Measurements from ENCODE around the gene PSMD6.

Gene PSMD6

GRCh38 chr3:64031540-64032508, 8.5 kb upstream of the PSMD6 start:
- no peak overlapping the region for H3K4me3 ChIP-seq (ENCODE audit: low read length)
- no peak for TF ChIP-seq ZNF274 (IDR thresholded peaks at IDR 0.05; ENCODE audit: low read depth, low read length)

GRCh38 chr3:64030741-64031140, 7.4 kb upstream of the PSMD6 start:
- peak overlapping the region; percentile 20; the same call in 1 of the 2 replicates for H3K4me3 ChIP-seq (ENCODE audit: low read length)
- TF ChIP-seq ZNF274 (IDR thresholded peaks at IDR 0.05; ENCODE audit: low read depth, low read length): no peak

GRCh38 chr3:64029287-64029686, 6.0 kb upstream of the PSMD6 start:
- TF ChIP-seq ZNF274 (IDR thresholded peaks at IDR 0.05; ENCODE audit: low read depth, low read length): no peak
- no peak overlapping the region for H3K4me3 ChIP-seq (ENCODE audit: low read length)

- no peak for TF ChIP-seq ZNF274 (IDR thresholded peaks at IDR 0.05; ENCODE audit: low read depth, low read length)
- no peak overlapping the region for H3K4me3 ChIP-seq (ENCODE audit: low read length)
Observed at GRCh38 chr3:64028754-64029153, 5.5 kb upstream of the PSMD6 start.

GRCh38 chr3:64027658-64028057, 4.4 kb upstream of the PSMD6 start:
- no peak overlapping the region for H3K4me3 ChIP-seq (ENCODE audit: low read length)
- TF ChIP-seq ZNF274 (IDR thresholded peaks at IDR 0.05; ENCODE audit: low read depth, low read length): no peak

GRCh38 chr3:64026346-64026745, 3.1 kb upstream of the PSMD6 start:
- no peak for TF ChIP-seq ZNF274 (IDR thresholded peaks at IDR 0.05; ENCODE audit: low read depth, low read length)
- H3K4me3 ChIP-seq (ENCODE audit: low read length): no peak overlapping the region

- H3K4me3 ChIP-seq (ENCODE audit: low read length): no peak overlapping the region
- no peak for TF ChIP-seq ZNF274 (IDR thresholded peaks at IDR 0.05; ENCODE audit: low read depth, low read length)
Observed at GRCh38 chr3:64023861-64024223, 548 bp upstream of the PSMD6 start.

GRCh38 chr3:64022451-64023186, 675 bp downstream of the PSMD6 start:
- no peak for TF ChIP-seq ZNF274 (IDR thresholded peaks at IDR 0.05; ENCODE audit: low read depth, low read length)
- H3K4me3 ChIP-seq (ENCODE audit: low read length): peak overlapping the region; percentile 92

- no peak for TF ChIP-seq ZNF274 (IDR thresholded peaks at IDR 0.05; ENCODE audit: low read depth, low read length)
- H3K4me3 ChIP-seq (ENCODE audit: low read length): peak overlapping the region; percentile 92
Observed at GRCh38 chr3:64021922-64022321, 1.4 kb downstream of the PSMD6 start.

- TF ChIP-seq ZNF274 (IDR thresholded peaks at IDR 0.05; ENCODE audit: low read depth, low read length): no peak
- H3K4me3 ChIP-seq (ENCODE audit: low read length): no peak overlapping the region
Observed at GRCh38 chr3:64019879-64020278, 3.4 kb downstream of the PSMD6 start.

- no peak overlapping the region for H3K4me3 ChIP-seq (ENCODE audit: low read length)
- no peak for TF ChIP-seq ZNF274 (IDR thresholded peaks at IDR 0.05; ENCODE audit: low read depth, low read length)
Observed at GRCh38 chr3:64019271-64019670, 4.0 kb downstream of the PSMD6 start.

- H3K4me3 ChIP-seq (ENCODE audit: low read length): no peak overlapping the region
- TF ChIP-seq ZNF274 (IDR thresholded peaks at IDR 0.05; ENCODE audit: low read depth, low read length): no peak
Observed at GRCh38 chr3:64016941-64017620, 6.2 kb downstream of the PSMD6 start.

- TF ChIP-seq ZNF274 (IDR thresholded peaks at IDR 0.05; ENCODE audit: low read depth, low read length): no peak
- H3K4me3 ChIP-seq (ENCODE audit: low read length): no peak overlapping the region
Observed at GRCh38 chr3:64011685-64012084, 11.6 kb downstream of the PSMD6 start.

- TF ChIP-seq ZNF274 (IDR thresholded peaks at IDR 0.05; ENCODE audit: low read depth, low read length): no peak
Observed at GRCh38 chr3:64010199-64010598, 13.1 kb downstream of the PSMD6 start.

More at GRCh38 chr3:64010199-64010598, 13.1 kb downstream of the PSMD6 start:
- H3K4me3 ChIP-seq (ENCODE audit: low read length): no peak overlapping the region
